HG03095 (cell line): ENCODE results near the gene SMAD7.

Experiments
- ATAC-seq: cut with Tn5 transposase; IDR thresholded peaks from one replicate; pipeline ENCODE4 v1.9.1; 2021; ENCODE audit warnings: moderate library complexity; ENCODE audit not compliant: unreplicated experiment

SMAD7 gene

DNA sequence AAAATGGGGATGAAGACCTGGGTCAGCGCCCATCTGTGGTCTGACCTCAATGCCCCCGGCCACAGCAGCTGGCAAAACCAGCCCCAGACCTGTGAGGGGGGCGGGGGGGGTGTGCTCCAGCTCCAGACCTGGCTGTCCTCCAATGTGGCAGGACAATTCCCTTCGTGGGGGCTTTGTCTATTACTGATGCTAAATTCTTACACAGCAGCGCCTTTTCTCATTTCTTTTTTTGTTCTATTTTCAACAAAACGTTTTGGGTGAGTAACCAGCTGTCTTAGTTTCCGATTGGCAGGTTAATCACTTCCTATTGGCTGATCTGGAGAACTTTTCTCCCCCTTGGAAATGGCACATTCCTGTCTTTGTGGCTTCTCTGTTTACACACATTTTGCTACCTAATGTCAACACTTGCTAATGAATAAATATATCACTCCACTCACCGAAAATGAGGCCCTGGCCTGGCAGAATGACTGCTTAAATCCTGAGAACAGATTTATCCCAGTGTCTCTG, 4.4 kb downstream of the SMAD7 start:
- no peak for ATAC-seq

GRCh38 chr18:48945953-48946217, 4.9 kb downstream of the SMAD7 start:
- ATAC-seq, result no peak

GRCh38 chr18:48944634-48945033, 6.1 kb downstream of the SMAD7 start:
- ATAC-seq, result no peak

DNA sequence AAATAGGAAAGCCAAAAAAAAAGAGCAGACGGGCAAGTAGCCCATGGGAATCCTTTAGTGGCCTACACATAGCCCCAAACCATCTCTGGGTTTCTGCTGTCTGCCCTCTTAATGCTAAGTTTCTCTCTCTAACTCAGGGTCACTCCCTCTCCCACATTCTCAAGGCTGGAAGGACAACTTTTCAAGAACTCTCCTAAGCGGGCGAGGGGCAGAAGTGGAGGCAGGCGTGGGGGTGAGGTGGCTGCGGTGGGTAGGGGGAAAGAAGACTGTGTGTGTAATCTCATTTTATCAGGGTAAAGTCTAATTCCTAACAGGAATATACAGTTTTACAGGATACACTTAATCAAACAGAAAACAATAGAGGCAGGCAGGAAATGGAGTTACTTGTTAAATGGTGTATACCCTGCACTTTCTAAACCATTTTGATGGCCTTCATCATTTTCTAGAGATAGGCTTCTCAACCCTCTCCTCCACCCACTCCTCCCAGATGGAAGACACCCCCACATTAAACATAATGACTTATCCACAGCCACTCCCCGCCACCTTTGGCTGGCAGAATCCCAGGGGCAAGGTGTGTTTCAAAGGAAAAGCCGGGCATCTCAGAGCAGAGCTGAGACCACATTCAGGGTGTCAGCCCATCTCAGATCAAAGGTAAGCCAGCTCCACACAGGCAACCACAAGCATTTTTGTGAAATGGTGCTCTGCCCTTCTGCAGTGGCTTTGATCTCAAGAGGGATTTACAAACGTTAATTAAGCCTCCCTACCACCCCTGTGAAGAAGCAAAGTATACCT, 6.8 kb downstream of the SMAD7 start:
- no peak for ATAC-seq

GRCh38 chr18:48943333-48943732, 7.4 kb downstream of the SMAD7 start:
- ATAC-seq, result no peak

GRCh38 chr18:48942554-48943261, 8.1 kb downstream of the SMAD7 start:
- no peak for ATAC-seq

DNA sequence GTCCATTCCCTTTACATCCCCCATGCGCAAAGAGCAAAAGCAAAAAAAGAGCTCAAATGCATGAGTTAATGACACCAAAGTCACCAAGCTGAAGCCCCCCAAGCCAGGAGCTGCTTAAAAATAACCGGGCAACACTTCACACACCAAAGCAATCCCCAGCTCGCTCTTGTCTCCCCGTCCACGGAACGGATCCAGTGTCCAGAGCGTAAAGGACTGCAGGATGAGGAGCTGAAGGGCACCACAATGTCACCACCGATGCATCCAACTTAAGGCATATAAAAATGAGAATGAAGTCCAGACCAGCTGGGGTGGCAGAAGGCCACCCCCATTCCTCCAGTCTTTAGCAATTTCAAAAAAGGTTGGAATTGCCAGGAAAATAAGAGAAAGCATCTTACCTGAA, 8.7 kb downstream of the SMAD7 start:
- no peak for ATAC-seq

GRCh38 chr18:48941672-48942071, 9.1 kb downstream of the SMAD7 start:
- no peak for ATAC-seq

DNA sequence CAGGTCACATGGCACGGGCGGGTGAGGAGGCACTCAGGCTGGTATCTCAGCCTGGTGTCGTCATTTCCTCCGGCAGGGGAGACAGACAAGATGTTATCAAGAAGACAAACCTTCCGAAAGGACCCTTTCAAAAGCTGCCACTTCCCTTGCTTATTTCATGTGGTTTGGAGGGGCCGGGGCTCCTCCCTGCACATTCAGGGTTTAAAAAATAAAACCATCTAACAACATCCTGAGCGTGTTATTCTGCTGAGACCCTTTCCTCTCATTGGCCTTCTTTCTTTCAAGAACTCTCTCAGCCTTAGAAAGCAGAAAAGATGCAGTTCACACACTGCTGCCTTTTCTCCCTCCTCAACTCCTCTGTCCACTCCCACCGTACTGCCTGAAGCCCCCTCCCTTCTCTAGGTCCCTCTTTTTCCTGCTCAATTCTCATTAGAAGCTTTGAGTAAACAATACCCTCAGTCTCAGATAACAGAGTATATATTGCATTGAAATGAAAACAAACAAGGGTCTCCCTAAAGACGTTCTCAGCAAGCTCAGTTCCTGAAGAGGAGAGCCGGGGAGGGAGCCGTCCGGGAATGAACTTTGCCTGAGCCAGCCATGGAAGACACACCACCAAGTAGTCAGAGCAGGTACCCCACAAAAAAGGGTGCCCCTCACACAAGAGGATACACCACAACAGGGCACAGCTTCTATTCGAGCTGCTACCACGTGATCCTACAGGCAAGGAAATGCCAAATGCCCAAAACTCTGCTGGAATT, 9.7 kb downstream of the SMAD7 start:
- no peak for ATAC-seq

DNA sequence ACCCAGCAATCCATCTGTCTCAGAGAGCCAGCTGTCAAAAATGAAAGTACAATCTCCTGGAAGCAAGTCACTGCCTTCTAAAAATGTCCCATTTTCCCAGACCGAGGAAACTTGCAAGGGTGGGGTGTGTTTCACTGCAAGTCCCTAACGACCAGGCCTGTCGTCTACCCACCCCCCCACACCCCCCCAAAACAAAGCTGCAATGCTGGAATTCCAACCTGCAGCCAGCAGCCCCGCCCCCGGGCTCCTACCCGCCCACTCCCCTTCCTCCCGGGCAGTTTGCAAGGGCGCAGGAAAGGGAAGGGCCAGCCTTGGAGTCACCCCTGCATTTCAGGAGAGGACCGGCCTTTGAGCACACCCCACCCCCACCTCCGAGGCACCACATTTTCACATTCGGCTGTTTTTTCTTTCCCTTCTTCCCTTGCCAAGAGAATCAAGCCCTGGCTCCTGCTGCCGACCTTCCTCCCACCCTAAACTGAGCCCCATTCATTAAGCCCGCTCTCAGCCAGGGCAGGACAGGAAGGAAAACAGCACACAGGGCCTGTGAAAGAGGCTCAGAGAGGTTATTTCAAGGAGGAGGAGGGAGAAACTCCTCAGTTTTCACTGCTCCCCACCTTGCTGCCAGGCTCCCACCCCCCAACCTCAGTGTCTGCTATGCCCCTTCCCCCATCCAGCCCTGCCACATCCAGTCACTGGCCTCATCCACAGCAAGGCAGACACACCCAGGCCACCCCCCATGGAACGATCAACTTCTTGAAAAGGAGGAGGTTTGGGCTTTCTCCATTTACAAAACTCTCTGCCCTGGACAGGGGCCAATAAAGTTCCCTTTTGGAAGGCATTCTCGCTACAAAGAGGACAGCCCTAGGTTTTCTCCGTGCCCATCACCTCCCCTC, 11.3 kb downstream of the SMAD7 start:
- ATAC-seq, result no peak

GRCh38 chr18:48938827-48939204, 11.9 kb downstream of the SMAD7 start:
- ATAC-seq, result no peak

- no peak for ATAC-seq
Observed at GRCh38 chr18:48937869-48938750, 12.7 kb downstream of the SMAD7 start.

DNA sequence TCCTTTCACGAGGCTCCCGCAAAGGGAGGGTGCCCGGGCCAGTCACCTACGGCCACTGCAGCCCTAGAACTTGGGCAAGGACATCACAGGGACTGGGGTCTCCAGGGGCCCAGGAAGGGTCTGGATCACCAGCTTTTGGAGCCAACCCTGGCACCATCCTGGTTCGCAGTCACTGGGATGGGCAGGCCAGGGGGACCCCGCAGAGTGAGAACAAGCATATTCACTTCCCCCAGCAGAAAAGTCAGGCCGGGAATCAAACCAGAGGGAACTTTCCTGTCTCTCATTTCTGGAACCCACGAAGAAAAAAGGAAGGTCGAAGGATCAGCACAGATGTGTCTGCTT, 15.4 kb downstream of the SMAD7 start:
- ATAC-seq, result no peak

DNA sequence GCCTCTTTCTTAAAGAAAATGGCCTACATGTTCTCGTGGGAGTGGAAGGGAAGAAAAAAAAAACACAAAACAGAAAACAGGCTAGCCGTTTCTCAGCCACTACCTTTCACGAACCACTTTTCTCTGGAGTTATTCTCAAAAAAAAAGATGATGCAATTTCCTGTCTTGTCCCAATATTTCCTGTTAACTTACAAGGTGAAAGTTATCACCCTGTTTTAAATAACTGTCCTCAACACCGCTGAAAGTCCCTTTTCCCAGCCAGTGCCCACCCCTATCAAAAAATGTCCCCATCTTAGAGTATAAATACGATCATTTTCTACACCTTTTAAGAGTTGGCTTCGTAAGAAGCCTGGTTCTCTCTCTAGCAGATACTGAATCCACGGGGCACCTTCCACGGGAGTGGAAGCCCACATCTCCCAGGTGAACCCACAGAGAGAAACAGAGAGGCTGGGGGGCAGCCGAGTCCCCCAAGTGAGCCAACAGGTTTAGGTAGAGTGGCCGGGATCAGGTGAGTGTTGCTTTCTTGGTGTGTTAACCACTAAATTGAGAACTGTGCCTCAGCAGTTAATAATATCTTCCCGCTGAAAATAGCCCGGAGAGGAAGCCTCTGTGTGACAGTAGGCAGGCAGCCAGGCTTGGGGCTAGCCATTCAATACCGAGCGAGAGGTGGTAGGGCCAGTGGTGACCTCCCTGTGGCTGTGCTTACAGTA, 15.9 kb downstream of the SMAD7 start:
- ATAC-seq, result peak; percentile 53

DNA sequence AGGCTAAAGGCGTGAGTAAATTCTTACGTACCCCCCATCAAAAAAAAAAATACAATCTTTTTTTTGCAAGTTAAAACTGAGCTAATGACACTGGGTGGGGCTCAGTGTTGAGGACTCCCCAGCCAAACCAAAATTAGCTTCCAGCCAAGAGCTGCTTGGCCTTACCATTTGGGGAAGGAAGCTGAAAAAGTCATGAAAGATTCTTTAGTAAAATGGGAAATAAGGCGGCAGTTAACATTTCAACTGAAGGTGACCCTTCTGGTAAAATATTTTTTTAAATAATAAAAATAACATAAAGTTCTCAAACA, 16.4 kb downstream of the SMAD7 start:
- no peak for ATAC-seq

DNA sequence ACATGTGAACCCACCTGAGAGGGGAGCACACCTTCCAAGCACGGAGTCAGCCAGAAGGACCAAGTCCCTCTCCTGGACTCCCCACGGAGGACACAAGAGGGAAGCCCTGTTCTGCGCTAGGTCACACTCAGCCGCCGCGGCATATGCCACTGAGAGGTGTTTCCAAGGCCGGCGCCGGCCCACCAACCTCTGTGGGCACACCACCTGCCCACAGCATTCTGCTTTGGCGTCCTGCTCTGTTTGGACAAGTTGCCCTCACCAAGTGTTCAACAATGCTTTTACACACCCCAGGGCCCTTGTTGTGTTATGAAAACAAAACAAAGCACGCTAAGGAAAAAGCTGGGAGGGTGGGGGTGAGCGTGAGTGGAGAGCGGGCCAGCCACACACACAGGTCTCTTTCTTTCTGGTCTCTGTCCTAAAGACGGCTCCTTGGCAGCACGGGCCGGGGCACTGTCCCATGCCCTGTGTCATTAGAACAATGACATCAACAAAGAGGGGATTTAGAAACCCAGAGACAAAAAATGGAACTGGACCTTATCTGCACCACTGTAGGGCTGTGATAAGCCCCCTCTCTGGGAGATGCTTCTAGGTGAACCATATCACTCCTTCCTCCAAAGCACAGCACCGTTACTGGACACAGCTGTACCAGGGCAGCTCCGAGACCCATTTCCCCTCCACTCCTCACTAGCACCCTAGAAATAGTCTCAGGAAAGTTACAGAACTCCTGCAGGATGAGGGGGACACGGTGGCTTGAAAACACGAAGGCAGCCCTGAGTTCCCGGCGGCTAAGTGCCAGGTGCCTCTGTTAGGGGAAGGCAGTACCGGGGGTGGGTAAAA, 17.0 kb downstream of the SMAD7 start:
- no peak for ATAC-seq

- ATAC-seq, result no peak
Observed at GRCh38 chr18:48932822-48933510, 17.8 kb downstream of the SMAD7 start.

- no peak for ATAC-seq
Observed at GRCh38 chr18:48932462-48932818, 18.3 kb downstream of the SMAD7 start.
